ENCODE measurements around the gene GHR. TPM values are rescaled to one million over a fixed set of nuclear protein-coding genes. Genes with fewer than 3 reads are reported as not detected.

The GHR gene
- total and polyA plus RNA-seq, 2 donors (not counting 3 experiments of a cell fraction or from before 2014, with no cell fraction given): 0.27 to 0.28 TPM

DNA sequence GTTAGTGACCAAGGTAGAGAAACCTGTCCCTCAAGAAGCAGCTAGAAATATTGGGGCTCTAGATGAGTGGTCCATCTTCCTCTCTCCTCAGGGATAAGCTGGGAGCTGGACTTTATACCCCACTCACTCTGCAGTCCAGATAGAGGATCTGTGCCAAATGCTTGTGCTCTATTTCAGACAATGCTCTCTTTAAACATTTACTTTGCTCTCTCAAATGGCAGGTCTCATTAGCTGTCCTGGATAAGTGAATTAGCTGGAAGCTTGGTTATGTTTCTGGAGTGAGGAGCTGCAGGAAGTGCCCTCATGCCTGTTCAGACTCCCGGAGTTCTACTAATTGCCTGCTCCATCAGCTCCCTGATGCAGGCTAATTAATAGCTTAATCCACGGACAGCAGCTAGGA is 182.3 kb downstream of the GHR start:
- TF ChIP-seq POLR2AphosphoS5 (IDR thresholded peaks at IDR 0.05; ENCODE audit: insufficient read depth, low read depth, low read length) (no peak), GATA2 (IDR thresholded peaks at IDR 0.05; ENCODE audit: insufficient read depth, insufficient read length, low read depth, low read length) (no peak), FOS (IDR thresholded peaks at IDR 0.05; ENCODE audit: borderline replicate concordance, insufficient read depth, low read length) (no peak), JUN (IDR thresholded peaks at IDR 0.05; ENCODE audit: borderline replicate concordance, insufficient read depth, insufficient read length, low read depth) (no peak), EZH2 (IDR thresholded peaks at IDR 0.05; ENCODE audit: borderline replicate concordance, low read depth, low read length, severe bottlenecking) (no peak), POLR2A (IDR thresholded peaks at IDR 0.05; ENCODE audit: low read depth, low read length) (no peak), MYC (IDR thresholded peaks at IDR 0.05; ENCODE audit: low read depth, low read length) (no peak)
- TF ChIP-seq, protein P1, sequence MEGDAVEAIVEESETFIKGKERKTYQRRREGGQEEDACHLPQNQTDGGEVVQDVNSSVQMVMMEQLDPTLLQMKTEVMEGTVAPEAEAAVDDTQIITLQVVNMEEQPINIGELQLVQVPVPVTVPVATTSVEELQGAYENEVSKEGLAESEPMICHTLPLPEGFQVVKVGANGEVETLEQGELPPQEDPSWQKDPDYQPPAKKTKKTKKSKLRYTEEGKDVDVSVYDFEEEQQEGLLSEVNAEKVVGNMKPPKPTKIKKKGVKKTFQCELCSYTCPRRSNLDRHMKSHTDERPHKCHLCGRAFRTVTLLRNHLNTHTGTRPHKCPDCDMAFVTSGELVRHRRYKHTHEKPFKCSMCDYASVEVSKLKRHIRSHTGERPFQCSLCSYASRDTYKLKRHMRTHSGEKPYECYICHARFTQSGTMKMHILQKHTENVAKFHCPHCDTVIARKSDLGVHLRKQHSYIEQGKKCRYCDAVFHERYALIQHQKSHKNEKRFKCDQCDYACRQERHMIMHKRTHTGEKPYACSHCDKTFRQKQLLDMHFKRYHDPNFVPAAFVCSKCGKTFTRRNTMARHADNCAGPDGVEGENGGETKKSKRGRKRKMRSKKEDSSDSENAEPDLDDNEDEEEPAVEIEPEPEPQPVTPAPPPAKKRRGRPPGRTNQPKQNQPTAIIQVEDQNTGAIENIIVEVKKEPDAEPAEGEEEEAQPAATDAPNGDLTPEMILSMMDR (IDR thresholded peaks at IDR 0.05; ENCODE audit: extremely low read depth in 1 of 2, insufficient read depth in 1 of 2, low read depth in 1 of 2, low read length in 2 of 2): no peak
- TF ChIP-seq, protein P2, sequence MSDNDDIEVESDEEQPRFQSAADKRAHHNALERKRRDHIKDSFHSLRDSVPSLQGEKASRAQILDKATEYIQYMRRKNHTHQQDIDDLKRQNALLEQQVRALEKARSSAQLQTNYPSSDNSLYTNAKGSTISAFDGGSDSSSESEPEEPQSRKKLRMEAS (IDR thresholded peaks at IDR 0.05; ENCODE audit: insufficient read depth, insufficient read length): no peak
- Histone ChIP-seq H4K20me1 (replicated peaks; ENCODE audit: control insufficient read depth, extremely low read depth, insufficient read depth, low read length) (no peaks in the 10 kb centered on the region), H3K27ac (ENCODE audit: insufficient read depth, low read depth, low read length) (no peak overlapping the region), H3K9me1 (replicated peaks; ENCODE audit: control insufficient read depth, extremely low read depth, insufficient read depth, low read length) (no peaks in the 10 kb centered on the region), H3K9ac (replicated peaks; ENCODE audit: extremely low read depth, insufficient read depth, low read length) (no peak overlapping the region), H3K36me3 (ENCODE audit: control insufficient read depth in 2 of 2, extremely low read depth in 1 of 2, insufficient read depth in 2 of 2, low read length in 2 of 2) (no peaks in the 10 kb centered on the region), H3K4me1 (ENCODE audit: control insufficient read depth, extremely low read depth, insufficient read depth, low read length) (no peaks in the 10 kb centered on the region), H3K27me3 (ENCODE audit: control insufficient read depth in 2 of 2, insufficient read depth in 2 of 2, low read length in 2 of 2) (no peaks in the 10 kb centered on the region), H3K79me2 (ENCODE audit: control insufficient read depth, insufficient read depth, low read length) (no peaks in the 10 kb centered on the region), H3K4me2 (ENCODE audit: insufficient read depth, low read length) (no peak overlapping the region), H2AFZ (ENCODE audit: low read depth, low read length) (no peak overlapping the region), H3K9me3 (replicated peaks; ENCODE audit: control insufficient read depth, insufficient read depth, low read length) (no peaks in the 10 kb centered on the region), H3K4me3 (replicated peaks in 1 of 3; ENCODE audit: insufficient read depth in 1 of 3, low read depth in 1 of 3, low read length in 3 of 3) (no peak overlapping the region)
- FAIRE-seq: no peak
- BruUV-seq (replicated peaks): no TSS peak
- ChIA-PET POLR2A (no interaction called here), CTCF (interaction anchor here (0.9 to 1.7 kb wide), 2 partner anchors 22 to 162 kb away, joined by 4 to 5 read pairs; no protein-coding TSS in a partner anchor)
- intact Hi-C loops (cut with micrococcal nuclease): no loop called here
- DNase-seq (ENCODE audit: low read depth, low spot score): no peak
- dilution Hi-C loops (cut with MboI; ENCODE audit: extremely low pct_ligation_motif_present, low sequenced_read_pairs): no loop called here
